IPS-NIHi7 (cell line): ENCODE measurements around the gene AIF1L.
"Not testable (repeated sequence)": the region's sequence is repeated elsewhere in the genome, so short reads cannot be mapped to it uniquely, and the experiment has no call there.

Source experiments
- DNase-seq: peaks from one replicate; pipeline ENCODE4 v3.0.0; 2012; ENCODE audit warnings: mixed read lengths; ENCODE audit errors: extremely low spot score

The AIF1L gene

GRCh38 chr9:131121346-131121745, 25.0 kb downstream of the AIF1L start:
- DNase-seq = no peak

- DNase-seq = no peak
These were observed 25.8 kb downstream of the AIF1L start for GRCh38 chr9:131122158-131122557.

GRCh38 chr9:131125038-131125287, 28.6 kb downstream of the AIF1L start:
- DNase-seq = no peak

GRCh38 chr9:131125288-131126058, 29.1 kb downstream of the AIF1L start, which contains the start of gene NUP214:
Gene NUP214, plus strand, starts transcription at chr9:131125586. Its CDS starts 119 bp downstream, at chr9:131125705.
- DNase-seq = peak; percentile 100

GRCh38 chr9:131126059-131126426, 29.7 kb downstream of the AIF1L start:
- DNase-seq = no peak

- DNase-seq = no peak
These were observed 32.9 kb downstream of the AIF1L start for GRCh38 chr9:131129183-131129582.

- no peak for DNase-seq
These were observed 42.3 kb downstream of the AIF1L start for GRCh38 chr9:131138676-131139075.

GRCh38 chr9:131140112-131140511, 43.8 kb downstream of the AIF1L start:
- DNase-seq = no peak

GRCh38 chr9:131140550-131140949, 44.2 kb downstream of the AIF1L start:
- DNase-seq = no peak

GRCh38 chr9:131142160-131142559, 45.8 kb downstream of the AIF1L start:
- DNase-seq = no peak

- DNase-seq = no peak
These were observed 47.9 kb downstream of the AIF1L start for GRCh38 chr9:131144201-131144600.

GRCh38 chr9:131145245-131145644, 48.9 kb downstream of the AIF1L start:
- no peak for DNase-seq

- DNase-seq = no peak
These were observed 49.9 kb downstream of the AIF1L start for GRCh38 chr9:131146186-131146585.

GRCh38 chr9:131148276-131148675, 51.9 kb downstream of the AIF1L start:
- DNase-seq = no peak

GRCh38 chr9:131148966-131149687, 52.8 kb downstream of the AIF1L start:
- DNase-seq = peak; percentile 29

- DNase-seq = no peak
These were observed 53.3 kb downstream of the AIF1L start for GRCh38 chr9:131149688-131150053.

GRCh38 chr9:131153595-131153994, 57.3 kb downstream of the AIF1L start:
- DNase-seq = no peak

- DNase-seq = not testable (repeated sequence)
These were observed 62.3 kb downstream of the AIF1L start for GRCh38 chr9:131158673-131159072.

- no peak for DNase-seq
These were observed 64.2 kb downstream of the AIF1L start for GRCh38 chr9:131160416-131161112.

- DNase-seq = no peak
These were observed 65.3 kb downstream of the AIF1L start for GRCh38 chr9:131161585-131161984.

GRCh38 chr9:131162886-131163285, 66.6 kb downstream of the AIF1L start:
- no peak for DNase-seq

GRCh38 chr9:131165523-131165922, 69.2 kb downstream of the AIF1L start:
- DNase-seq = no peak

- no peak for DNase-seq
These were observed 70.9 kb downstream of the AIF1L start for GRCh38 chr9:131167146-131167692.
